Measurements from ENCODE around the gene DOCK2.

Gene DOCK2

DNA sequence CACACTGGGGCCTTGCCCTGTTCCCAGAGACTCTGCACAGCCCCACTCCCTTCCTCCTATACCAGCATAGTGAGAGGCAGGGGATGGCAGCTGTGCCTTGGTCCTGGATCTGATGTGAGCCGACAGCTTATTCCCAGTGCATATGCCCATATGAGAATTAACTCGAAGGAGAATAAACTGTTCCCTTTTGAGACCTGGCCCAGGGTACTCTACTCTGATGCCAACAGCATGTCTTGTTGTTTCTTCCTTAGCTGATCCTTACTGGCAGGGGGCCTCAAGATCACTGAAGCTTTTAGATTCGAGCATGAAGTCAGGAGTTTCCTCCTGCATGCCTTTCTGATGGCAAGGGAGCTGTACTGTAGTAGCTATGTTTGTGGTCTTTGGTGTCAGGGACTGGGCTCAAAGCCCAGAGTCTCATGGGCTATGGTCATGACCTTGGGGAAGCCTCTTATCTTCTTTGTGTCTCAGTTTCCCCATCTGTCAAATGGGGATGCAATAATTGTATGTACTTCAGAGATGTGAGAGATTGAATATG is 57.1 kb downstream of the DOCK2 start:
- no peak for DNase-seq

DNA sequence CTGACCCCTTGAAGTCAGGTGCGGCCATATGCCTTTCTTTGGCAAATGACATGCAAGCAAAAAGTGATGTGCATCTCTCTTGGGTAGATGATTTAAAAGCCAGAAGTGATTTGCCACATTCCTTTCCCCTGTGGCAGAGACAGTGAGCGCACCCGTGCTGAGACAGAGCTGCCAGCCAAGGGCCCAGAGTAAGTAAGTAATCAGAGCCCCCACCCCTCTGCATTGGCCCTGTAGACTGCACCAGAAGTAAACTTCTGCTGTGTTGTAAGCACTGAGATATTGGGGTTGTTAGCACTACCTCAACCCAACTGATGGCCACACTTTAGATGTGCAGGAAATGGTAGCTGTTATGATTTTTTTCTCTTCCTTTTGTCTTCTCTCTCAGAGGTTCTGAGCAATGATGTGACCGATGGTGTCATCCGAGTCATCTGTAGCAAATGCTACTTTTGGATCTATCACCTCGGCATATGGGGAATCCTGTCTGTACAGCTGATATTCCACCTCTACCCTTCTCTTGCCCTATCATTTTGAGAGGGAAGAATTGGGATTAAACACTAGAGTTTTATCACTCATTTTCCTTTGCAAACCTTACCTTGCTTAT is 58.0 kb downstream of the DOCK2 start:
- no peak for DNase-seq

DNA sequence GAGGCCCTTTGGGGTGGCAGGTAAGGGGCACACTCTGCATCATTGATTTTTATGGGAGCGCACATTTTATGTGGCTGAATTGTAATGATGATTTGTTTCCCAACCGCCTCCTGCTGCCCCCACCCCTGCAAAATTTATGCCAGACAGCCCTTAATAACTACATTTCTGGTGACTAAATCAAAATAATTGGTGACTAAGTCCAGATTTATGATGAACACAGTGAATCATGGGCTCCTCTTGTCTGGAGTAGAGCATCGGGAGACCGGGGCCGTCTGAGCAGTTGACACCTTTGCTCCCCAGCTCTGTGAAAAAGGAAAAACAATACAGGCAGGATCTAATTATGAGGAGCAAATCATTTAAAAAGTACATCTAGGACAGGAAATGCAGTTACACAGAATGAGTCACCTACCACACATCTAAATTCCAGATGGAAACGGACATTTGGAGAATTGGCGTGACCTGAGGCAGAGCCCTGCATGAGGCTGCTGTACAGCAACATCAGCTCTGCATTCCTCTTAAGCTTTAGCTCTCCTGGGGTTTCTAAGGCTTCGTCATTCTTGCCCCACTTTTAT is 58.9 kb downstream of the DOCK2 start:
- no peak for DNase-seq

DNA sequence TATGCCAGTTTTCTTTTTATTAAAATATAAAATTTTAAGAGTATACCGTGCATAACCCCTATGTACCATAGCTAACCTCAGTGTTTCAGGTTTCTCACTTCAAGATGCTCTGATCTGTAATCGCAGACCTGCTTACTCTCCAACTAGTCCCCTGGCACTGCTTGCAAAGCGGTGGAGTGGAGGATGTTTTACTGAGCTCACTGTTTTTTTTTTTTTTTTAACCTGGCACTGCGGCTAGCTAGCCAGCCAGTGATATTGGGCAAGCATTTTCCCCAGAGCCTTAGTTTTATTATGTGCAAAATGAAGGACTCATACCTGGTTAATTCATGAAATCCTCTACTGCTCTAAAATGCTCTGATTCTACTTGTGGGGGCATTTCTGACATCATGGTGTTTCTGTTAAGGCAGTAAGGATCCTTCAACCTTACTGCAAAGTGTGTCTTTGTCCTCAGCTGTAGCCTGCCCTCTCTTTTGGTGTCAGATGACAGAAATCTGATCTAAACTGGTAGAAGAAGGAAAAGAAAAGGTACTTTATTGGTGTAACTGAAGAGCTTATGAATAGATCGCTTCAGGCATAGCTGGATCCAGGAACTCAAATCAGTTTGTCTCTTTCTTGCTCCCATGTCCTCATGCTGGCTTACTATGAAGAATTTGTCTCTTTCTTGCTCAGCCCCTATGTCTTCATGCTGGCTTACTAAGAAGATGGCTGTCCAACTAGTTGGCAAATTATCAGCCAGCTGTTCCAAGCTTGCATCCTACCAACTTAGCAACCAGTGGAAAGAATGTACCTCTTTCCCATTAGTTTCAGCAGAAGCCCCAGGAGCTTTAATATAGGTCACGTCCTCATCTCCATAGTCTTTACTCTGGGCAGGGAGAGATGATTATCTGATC is 59.8 kb downstream of the DOCK2 start:
- DNase-seq, result no peak

DNA sequence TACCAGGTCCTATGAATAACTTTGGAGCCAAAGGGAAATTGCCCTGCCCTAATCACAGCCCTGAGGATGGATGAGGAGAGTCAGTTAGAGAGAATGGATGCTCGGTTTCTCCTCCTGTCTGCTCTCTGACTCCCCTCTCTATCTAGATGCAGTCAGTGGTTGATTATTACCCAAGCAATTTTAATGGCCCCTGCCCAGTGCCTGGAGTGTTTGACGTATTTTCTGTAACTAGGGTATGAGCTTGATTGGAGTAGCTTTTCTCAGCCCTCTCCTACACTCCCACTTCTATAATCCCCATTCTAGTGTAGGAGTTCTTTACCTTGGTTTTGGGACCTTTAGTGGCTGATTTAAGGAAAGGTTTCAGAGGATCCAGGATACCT is 60.4 kb downstream of the DOCK2 start:
- no peak for DNase-seq

DNA sequence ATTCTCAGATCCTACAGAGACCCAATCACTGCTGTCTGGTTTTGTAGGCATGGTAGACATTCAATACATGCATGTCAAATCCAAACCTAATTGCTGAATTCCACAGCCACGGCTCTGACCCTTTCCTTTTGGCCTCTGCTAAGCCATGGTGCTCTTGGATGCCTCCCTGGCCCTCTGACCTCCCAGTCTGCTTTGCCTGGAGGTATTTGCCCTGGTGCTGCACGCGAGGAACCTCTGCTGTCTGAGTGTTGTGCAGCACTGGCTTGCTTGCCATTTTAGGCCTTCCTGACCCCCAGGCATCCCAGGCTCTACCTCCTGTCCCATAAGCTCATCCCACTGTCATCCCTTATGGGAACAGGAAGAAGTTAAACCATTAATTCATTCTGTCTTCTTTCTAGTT is 60.9 kb downstream of the DOCK2 start:
- DNase-seq, result no peak

DNA sequence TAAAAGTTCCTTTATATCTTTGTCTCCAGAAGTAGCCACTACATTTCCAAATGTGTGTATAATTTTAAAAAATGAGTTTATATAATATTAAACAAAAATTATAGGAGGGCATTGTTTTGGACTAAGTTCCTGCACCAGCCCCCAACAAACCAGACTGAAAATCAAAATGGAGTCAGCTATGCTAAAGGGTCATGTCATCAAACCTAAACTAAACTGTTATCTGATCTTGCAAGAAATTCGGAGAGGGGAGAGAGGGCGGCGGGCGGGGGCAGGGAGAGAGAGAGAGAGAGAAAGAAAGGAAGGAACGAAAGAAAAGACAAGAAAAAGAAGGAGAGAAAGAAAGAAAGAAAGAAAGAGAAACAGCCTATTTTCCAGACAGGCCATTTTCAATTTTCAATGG is 63.5 kb downstream of the DOCK2 start:
- no peak for DNase-seq

DNA sequence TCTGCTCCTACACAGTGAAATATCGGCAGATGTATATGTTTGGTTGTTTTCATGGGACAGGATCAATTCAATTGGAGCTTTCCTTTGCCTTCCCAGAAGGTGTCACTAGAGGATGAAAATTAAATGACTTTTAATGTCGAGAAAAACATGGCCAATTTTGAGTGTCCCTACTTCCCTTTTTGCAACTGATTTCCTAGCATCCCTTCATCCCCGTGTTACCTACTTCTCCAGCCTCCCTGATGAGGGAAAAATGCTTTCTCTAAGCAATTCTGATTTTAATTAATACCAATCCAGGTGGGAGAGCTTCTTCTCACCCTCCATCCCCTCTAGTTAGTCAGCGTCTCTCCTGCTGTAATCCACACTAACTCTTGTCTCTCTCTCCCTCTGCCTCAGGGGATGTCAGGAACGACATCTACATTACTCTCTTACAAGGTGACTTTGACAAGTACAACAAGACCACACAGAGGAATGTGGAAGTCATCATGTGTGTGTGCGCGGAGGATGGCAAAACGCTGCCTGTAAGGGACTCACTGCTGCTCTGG is 64.9 kb downstream of the DOCK2 start:
- DNase-seq, result no peak

DNA sequence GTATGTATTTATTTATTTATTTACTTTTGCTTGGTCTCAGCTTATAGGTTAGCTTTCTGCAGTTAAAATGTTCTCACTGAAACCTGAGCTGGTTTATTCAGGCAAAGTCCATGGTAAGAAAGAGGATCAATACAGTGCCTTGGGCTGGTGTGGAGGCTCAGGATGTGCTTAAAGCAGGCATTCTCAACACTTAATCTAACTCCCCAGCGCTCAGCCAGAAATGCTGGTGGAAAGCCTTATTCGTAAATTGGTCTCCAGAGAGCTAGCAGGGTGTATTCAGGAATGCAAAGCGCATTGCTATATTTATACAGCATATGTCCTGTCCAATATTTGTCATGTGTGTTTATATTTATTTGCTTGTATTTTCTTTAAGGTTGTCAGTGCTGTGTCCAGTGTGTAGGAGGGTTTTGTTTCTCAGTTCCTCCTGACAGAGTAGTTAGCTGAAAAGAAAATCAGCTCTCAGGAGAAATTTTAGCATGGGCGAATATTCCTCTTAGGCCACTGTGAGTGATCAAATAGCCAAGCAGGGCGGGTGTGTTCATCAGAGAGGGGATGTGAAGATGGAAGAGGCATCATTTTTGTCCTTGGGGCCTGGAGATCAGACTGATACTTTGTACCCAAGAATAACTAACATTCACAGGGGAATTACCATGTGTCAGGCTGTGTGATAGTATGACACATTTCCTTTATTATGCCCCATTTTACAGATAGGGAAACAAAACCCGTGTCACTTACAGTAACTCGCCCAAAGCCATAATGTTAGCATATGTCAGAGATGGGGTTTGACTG is 65.8 kb downstream of the DOCK2 start:
- DNase-seq, result no peak

DNA sequence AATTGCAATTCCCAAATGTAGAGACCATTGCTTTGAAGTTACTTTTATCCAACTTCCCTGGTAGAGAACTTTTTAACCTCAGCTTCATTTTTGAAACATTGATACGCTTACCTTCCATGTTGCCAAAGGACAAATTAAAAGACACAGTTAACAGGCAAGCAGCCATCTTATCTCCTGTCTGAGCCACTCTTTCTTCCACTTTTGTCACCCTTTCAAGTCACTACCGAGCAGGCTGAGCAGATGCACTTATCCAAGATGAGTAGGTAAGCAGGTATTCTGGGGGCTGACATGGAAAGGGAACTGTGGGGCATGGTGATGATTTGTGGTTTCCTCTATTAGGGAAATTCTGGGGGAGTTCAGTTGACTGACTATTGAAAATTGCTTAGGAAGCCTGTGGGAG is 66.7 kb downstream of the DOCK2 start:
- no peak for DNase-seq

DNA sequence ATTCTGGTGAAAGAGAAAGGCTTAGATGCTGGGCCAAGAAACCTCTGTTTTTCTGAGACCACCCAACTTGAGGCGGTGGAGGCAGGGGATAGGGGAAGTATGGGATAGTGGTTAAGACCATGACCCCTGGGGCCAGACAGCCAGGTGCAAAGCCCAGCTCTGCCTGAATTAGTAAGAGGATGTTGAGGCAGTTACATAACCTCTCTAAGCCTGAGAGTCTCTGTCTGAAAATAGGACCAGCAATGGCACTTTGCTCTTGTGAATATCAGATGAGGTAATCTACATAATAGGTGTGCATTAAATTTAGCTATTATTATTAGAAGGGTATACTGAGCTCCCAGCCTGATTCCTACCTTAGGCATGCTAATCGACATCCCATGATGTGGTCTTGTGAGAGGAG is 68.2 kb downstream of the DOCK2 start:
- no peak for DNase-seq

DNA sequence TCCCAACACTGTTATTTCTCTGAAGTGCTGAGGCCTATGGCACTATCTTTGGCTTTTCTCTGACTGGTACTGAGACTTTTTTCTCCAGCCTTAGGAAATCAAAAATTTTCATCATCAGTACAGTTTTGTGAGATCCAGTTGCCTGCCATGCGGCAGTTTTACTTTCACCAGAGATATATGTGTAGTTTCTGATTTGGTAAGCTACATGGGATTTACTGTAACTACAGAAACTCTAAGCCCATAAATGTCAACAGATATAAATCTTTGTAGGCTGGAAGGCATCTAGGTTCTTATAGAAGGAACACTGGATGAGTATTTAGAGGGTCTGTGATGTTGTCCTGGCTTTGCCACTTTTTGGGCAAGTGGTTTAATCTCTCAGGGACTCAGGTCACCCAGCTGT is 69.0 kb downstream of the DOCK2 start:
- DNase-seq, result no peak

DNA sequence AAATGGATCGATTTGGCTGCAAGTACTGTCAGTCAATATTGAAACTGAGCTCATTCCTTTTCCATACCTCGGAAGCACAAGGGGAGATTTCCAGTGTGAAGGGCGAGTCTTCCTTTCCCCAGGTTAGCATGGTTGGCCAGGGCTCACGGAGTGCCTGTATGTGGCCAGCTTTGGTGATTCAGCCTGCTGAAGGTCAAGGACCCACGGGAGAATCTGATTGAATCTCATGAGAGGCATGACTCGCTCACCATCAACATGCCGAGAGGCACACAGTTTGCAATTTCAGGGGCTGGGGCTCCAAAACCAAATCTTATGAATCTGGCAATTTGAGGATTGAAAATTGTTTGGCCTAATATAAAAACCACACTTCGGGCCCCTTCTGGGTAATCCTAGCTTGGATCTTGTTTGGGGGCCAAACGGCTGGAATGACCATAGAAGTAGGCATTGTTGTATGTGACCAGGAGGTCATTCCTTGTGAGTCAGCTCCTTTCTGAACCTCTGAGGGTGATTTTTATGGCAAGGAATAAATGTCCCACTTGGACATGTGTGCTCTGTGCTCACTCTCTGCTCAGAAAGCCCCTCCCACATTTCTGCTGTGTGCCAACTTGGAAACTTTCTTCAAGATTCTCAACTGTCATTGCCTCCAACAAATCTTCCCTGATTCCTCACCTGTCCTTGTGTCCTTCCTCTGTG is 69.8 kb downstream of the DOCK2 start:
- DNase-seq, result no peak

DNA sequence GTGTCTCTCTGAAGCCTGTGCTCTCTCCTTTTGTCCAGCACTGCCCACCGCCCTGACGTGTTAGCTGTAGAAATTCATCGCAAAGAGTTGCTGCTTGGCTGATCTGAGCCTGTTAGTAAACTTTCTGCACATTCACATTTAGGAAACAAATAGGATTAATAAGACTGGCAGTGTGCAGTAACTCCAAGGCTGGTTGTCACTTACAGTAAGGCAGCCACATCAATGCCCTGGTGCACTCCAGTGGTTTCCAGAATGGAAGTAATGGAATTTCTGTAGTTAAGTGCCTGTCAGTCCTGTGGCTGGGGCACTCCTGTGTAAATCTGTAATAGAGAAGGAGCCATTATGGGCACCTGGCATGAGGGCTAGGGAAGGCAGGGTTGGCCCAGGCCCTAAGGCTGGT is 70.6 kb downstream of the DOCK2 start:
- DNase-seq, result no peak

DNA sequence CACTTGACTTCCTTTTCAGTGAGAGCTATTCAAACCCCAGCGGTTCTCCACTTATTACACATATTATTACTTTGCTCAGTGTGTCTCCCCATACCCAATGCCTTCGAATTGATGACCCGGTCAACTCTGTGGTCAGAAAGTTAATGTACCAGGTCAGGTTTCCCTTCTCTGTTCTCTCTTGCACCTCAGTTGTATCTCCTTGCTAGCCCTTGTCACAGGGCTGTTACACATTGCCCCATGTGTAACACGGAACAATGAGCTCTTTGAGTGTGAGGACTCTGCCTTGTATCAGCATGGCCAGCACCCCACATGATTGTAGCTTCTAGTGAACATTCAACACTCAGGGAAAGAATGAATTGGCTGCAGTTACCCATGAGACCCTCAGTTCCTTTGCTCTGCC is 73.6 kb downstream of the DOCK2 start:
- no peak for DNase-seq

DNA sequence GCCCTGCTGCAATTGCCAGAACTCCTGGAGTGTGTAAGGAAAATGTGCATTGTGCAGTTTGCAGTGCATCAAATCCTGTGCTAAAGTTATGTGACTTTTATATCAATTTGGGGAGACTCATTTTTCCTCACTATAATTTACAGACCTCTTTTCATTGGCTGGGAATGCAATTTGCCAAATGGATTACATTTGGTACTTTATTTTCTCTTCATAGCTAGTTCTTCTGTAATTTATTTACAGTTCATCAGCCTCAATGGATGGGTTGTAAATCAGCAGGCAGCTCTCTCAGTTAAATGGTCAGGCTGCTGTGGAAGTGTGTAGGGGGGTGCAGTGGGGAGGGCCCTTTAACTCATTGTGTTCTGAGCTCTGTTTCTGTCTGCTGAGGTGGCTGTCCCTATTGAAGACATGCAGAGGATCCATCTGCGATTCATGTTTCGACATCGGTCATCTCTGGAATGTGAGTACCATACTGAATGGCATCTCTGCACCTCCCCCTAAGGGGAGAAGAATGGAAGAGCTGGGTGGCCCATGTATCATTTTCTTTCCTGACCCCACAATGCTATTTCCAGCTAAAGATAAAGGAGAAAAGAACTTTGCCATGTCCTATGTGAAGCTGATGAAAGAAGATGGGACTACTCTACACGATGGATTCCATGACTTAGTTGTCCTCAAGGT is 74.6 kb downstream of the DOCK2 start:
- DNase-seq, result no peak

DNA sequence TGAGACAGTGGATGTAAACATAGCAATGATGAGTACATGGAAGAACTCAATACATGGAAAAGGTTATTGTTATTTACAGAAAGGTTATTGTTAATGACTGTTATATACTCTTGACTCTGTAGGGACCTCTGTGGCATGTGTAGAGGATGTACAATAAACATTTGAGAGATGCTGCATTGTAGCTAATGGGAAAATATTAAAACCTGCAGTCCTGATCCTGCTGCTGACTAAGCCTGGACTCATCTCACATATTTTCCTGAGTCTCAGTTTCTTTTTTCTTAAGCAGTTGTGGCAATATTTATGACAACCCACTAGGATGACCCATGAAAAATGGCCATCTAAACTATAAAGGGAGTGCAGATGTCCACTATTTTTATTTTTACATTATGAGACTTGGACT is 75.4 kb downstream of the DOCK2 start:
- DNase-seq, result no peak

DNA sequence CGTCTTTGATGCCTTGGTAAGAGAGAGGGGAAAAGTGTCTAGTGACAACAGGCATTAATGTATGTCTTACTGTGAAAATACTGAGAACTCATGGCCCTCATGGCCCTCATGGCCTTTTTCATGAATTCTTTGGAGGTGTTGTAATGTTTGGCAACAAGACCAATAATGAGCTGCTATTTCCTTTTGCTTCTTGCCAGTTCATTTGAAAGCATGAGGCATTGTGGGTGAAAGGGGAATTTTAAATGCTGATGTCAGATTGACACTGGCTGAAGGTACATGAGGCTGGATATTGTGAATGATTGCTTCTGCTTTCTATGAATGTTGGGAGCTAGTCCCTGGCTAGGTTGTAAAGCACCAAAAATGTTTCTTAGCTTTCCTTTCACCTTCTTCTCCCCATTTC is 79.2 kb downstream of the DOCK2 start:
- DNase-seq, result no peak

DNA sequence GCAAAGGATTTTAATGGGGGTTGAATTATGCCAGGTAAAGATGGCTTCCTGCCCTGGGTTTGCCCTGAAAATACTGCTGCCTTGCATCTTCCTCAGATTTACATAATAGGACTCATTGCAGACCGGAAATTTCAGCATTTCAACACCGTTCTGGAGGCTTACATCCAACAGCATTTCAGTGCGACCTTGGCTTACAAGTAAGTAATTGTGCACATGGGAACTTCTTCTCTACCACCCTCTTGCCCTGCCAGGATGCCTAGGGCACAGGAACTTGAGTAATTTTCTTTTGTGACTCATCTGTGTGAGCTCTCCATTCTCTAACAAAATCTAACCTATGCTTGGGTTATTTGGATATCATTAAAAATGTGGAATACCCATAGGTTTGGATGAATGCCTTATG is 80.2 kb downstream of the DOCK2 start:
- no peak for DNase-seq

DNA sequence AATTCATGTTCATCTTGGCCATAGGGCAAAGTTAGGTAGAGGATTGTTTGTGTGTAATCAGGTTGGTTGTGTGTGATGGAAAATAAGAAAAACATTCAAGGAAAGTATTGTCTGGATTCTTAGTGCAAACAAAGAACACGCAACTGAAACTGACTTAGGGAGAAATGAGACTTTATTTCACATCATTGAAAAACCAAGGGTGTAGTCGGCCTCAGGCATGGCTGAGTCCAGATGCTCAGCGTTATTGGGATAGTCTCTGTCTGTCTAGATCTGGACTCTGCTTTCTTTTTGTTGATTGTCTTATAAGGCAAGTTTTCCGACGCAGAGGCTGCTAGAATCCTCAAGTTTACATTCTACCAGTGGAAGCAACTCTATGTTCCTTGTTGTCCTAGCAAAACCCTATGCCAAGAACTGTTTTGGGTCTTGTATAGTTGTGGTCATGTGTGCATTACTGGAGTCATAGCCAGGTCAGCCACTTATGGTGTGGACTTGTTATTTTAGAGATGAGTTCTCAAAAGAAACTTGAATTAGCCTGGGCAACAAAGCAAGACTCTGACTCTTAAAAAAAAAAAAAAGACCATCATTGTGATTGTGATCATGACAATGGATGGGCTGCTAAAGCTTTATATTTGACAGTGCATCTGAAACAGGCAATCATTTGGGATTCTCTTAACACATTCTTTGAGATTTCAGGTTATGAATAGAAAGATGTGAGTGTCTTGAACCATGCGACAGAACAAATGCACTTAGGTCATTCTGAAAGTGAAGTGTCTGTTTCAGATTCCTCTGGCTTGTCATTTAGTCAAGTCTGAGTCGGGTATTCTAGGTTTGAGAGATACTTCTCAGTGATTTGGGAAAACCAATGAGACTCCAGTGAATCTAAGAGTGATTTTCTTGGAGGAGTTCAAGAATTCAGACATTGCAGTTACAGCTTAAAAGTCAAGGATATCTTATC is 82.6 kb downstream of the DOCK2 start:
- no peak for DNase-seq

DNA sequence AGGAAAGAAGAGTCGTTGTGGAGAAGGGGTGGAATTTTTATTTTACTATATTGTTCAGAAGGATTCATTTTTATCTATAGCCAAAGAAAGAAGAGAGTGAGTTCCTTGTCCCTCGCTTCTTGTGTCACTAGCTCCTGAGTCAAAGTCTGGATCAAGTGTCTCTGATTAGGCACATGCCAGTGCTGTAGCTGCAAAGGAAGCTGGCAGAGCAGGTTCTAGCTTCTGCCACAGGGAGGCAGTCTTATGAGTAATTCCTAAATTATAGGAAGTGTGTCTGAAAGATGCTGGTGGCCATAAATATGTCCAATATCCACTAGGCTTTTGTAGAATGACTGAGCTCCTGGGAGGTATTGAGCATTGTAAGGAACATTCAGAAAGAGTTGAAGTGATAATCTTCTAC is 84.7 kb downstream of the DOCK2 start:
- DNase-seq, result no peak
